OCI-LY7 (cell line): ENCODE measurements around the gene ACBD6.

Experiments
- CTCF ChIP-seq: fragments of 200-600 bp; sonication (generic); conservative IDR thresholded peaks from 2 replicates; pipeline ENCODE4 v1.5.1; 2014; ENCODE audit warnings: mild to moderate bottlenecking, antibody characterized with exemption, low read length, moderate library complexity, mixed read lengths
- EZH2phosphoT487 ChIP-seq: fragments of 200-600 bp; sonication (generic); IDR thresholded peaks from 2 replicates; pipeline ENCODE4 v1.6.1; 2018; ENCODE audit warnings: low read depth, borderline replicate concordance, mild to moderate bottlenecking, mixed run types, antibody characterized with exemption, low read length, moderate library complexity, mixed read lengths

GRCh38 chr1:180259431-180260338 lies 242.7 kb downstream of the ACBD6 start:
- TF ChIP-seq CTCF (no peak), EZH2phosphoT487 (no peak)
